Gastroesophageal sphincter (tissue), 4 donors: ENCODE measurements around the gene NCKAP5. TPM values are rescaled to one million over a fixed set of nuclear protein-coding genes. Genes with fewer than 3 reads are reported as not detected.

Experiments used
- ATAC-seq: fragments of 150-250 bp; one replicate; pipeline ENCODE4 v1.9.1; 2016; ENCODE audit warnings: mild to moderate bottlenecking, moderate library complexity
- H3K27ac ChIP-seq, 4 donors: fragments of 200-600 bp; sonication (generic) in 3 of 4; 1 replicate in 3 of 4; 2 replicates in 1 of 4; pipeline ENCODE4 v1.5.1; 2016 to 2019
- H3K27me3 ChIP-seq: fragments of 200-600 bp; sonication (generic); one replicate; pipeline ENCODE4 v1.5.1; 2019
- H3K36me3 ChIP-seq, 2 donors: fragments of 200-600 bp; sonication (generic); one replicate each; pipeline ENCODE4 v1.5.1; 2019; ENCODE audit warnings: control low read depth in 1 of 2
- H3K4me1 ChIP-seq, 3 donors: fragments of 200-600 bp; sonication (generic); 1 replicate in 2 of 3; 2 replicates in 1 of 3; pipeline ENCODE4 v1.5.1; 2016 to 2019; ENCODE audit warnings: control low read depth in 2 of 3
- H3K4me3 ChIP-seq, 2 donors: fragments of 200-600 bp; sonication (generic); one replicate each; pipeline ENCODE4 v1.5.1; 2019; ENCODE audit warnings: mild to moderate bottlenecking in 1 of 2, moderate library complexity in 1 of 2
- H3K9me3 ChIP-seq, 3 donors: fragments of 200-600 bp; sonication (generic); one replicate each; pipeline ENCODE4 v1.5.1; 2017 to 2019; ENCODE audit warnings: control low read depth in 2 of 3
- CTCF ChIP-seq, 4 experiments: fragments of 200-600 bp in 2 of 4; fragments of 450-650 bp in 2 of 4; sonication (generic) in 1 of 4; IDR thresholded peaks; one replicate each; pipeline ENCODE4 v1.5.1; 2017 to 2019; ENCODE audit warnings: antibody characterized with exemption in 4 of 4, mild to moderate bottlenecking in 2 of 4, moderate library complexity in 2 of 4
- EP300 ChIP-seq: sonication (generic); formaldehyde crosslinking; IDR thresholded peaks from one replicate; pipeline ENCODE4 v1.6.1; 2017; ENCODE audit warnings: antibody characterized with exemption, mild to moderate bottlenecking
- POLR2A ChIP-seq, 2 donors: fragments of 450-650 bp; IDR thresholded peaks; one replicate each; pipeline ENCODE4 v1.6.1; 2017; ENCODE audit warnings: antibody characterized with exemption in 2 of 2, mild to moderate bottlenecking in 2 of 2, moderate library complexity in 1 of 2
- POLR2AphosphoS5 ChIP-seq: sonication (generic); formaldehyde crosslinking; IDR thresholded peaks from one replicate; pipeline ENCODE4 v1.6.1; 2017; ENCODE audit warnings: antibody characterized with exemption
- WGBS, 2 donors: methylation state at CpG; one replicate each; pipeline ENCODE4 v1.1.5; 2018; ENCODE audit warnings: low coverage in 1 of 2; 5-methylcytosine and 5-hydroxymethylcytosine counted together
- total RNA-seq, 4 donors: library from RNA; depleted of rRNA; stranded (reverse); fragments of >200 nt; gene quantifications; one replicate each; pipeline ENCODE4 v1.1.0, GENCODE V29; 2016

NCKAP5 gene
- total RNA-seq, 4 donors from 2014 or later: 0.16 to 0.57 (median 0.33) TPM

DNA sequence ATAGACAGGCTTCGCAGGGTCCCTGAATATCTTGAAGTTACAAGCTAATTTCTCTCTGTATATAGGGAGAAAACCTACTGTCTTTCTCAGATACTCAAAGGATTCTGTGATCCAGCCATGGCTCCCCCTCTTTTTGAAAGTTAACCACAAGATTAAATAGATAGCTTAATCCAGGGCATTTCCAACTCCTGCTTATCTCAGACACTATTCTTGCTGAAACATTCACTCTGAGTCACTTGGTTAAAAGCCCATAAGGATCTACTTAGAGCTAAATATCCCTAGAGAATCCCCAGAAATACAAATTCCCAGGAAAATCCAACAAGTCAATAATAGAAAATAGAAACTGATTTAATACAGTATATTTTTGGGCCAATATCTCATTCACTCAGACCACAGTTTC is 719.1 kb downstream of the NCKAP5 start:
- no peak for ATAC-seq
- Histone ChIP-seq H3K27me3 (no peaks in the 10 kb centered on the region), H3K27ac (no peak overlapping the region), H3K9me3 (no peaks in the 10 kb centered on the region), H3K36me3 (no peaks in the 10 kb centered on the region), H3K4me1 (no peaks in the 10 kb centered on the region), H3K4me3 (no peak overlapping the region)
- WGBS, 2 donors: 93 to 100% methylated on average over 1 of the region's 1 CpG
- TF ChIP-seq POLR2A (IDR thresholded peaks at IDR 0.05) (no peak), EP300 (no peak), POLR2AphosphoS5 (no peak), CTCF (IDR thresholded peaks at IDR 0.05) (no peak)

GRCh38 chr2:132845339-132845738 is 722.9 kb downstream of the NCKAP5 start:
- TF ChIP-seq EP300 (no peak), POLR2AphosphoS5 (no peak), CTCF (IDR thresholded peaks at IDR 0.05) (no peak), POLR2A (IDR thresholded peaks at IDR 0.05) (no peak)
- Histone ChIP-seq H3K4me1 (no peaks in the 10 kb centered on the region), H3K27ac (no peak overlapping the region), H3K27me3 (no peaks in the 10 kb centered on the region), H3K36me3 (no peaks in the 10 kb centered on the region), H3K9me3 (no peaks in the 10 kb centered on the region), H3K4me3 (no peak overlapping the region)
- no peak for ATAC-seq

GRCh38 chr2:132844585-132844984 is 723.7 kb downstream of the NCKAP5 start:
- WGBS, 2 donors: 83 to 87% methylated on average over 3 to 4 of the region's 4 CpGs
- Histone ChIP-seq H3K9me3 (no peaks in the 10 kb centered on the region), H3K27me3 (no peaks in the 10 kb centered on the region), H3K4me3 (no peak overlapping the region), H3K36me3 (no peaks in the 10 kb centered on the region), H3K27ac (no peak overlapping the region), H3K4me1 (no peaks in the 10 kb centered on the region)
- TF ChIP-seq EP300 (no peak), POLR2AphosphoS5 (no peak), POLR2A (IDR thresholded peaks at IDR 0.05) (no peak), CTCF (IDR thresholded peaks at IDR 0.05) (no peak)
- no peak for ATAC-seq

DNA sequence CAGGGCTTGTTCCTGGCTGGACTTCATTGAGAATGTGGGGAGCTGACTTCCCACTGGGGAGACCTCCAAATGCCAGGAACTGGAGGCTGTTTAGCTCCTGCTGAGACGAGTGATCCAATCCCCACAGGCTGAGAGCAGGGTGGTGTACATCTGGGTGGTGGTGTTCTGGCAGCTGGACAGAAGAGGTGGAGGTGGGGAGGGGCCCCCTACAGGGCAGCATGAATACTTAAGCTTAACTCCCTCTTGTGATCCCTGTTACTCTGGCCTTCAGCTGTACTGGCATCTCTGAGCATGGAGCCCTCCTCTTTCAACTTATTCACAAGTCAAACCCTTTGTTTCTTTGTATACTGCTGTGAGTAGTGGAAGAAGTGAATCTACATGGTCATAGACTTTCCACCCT is 730.5 kb downstream of the NCKAP5 start:
- H3K36me3 ChIP-seq: no peaks in the 10 kb centered on the region
- H3K4me1 ChIP-seq: no peaks in the 10 kb centered on the region
- no peaks in the 10 kb centered on the region for H3K27me3 ChIP-seq
- 50 to 83% methylated on average over 1 of the region's 1 CpG for WGBS, 2 donors
- H3K4me3 ChIP-seq: no peak overlapping the region
- H3K27ac ChIP-seq: no peak overlapping the region
- H3K9me3 ChIP-seq: peaks cover 0 to 27% (median 0%) of the 10 kb centered on the region in 3 donors
- ATAC-seq: no peak
- TF ChIP-seq POLR2A (IDR thresholded peaks at IDR 0.05) (no peak), EP300 (no peak), CTCF (IDR thresholded peaks at IDR 0.05) (no peak), POLR2AphosphoS5 (no peak)

- Histone ChIP-seq H3K27ac (no peak overlapping the region), H3K36me3 (no peaks in the 10 kb centered on the region), H3K4me1 (no peaks in the 10 kb centered on the region), H3K27me3 (no peaks in the 10 kb centered on the region), H3K9me3 (peaks cover 0 to 23% (median 0%) of the 10 kb centered on the region in 3 donors), H3K4me3 (no peak overlapping the region)
- TF ChIP-seq EP300 (no peak), POLR2A (IDR thresholded peaks at IDR 0.05) (no peak), CTCF (IDR thresholded peaks at IDR 0.05) (no peak), POLR2AphosphoS5 (no peak)
- WGBS, 2 donors: 52 to 67% methylated on average over 1 to 3 of the region's 3 CpGs
- no peak for ATAC-seq
Observed at GRCh38 chr2:132830321-132830827, 737.9 kb downstream of the NCKAP5 start.
